HG03432 (cell line): ENCODE results near the gene BCAR3.
A peak's percentile ranks its signal among the peaks of the same experiment; 100 is the strongest.

Experiments
- ATAC-seq: cut with Tn5 transposase; IDR thresholded peaks from one replicate; pipeline ENCODE4 v1.9.1; 2021; ENCODE audit warnings: mild to moderate bottlenecking, moderate library complexity; ENCODE audit not compliant: unreplicated experiment

Gene BCAR3

DNA sequence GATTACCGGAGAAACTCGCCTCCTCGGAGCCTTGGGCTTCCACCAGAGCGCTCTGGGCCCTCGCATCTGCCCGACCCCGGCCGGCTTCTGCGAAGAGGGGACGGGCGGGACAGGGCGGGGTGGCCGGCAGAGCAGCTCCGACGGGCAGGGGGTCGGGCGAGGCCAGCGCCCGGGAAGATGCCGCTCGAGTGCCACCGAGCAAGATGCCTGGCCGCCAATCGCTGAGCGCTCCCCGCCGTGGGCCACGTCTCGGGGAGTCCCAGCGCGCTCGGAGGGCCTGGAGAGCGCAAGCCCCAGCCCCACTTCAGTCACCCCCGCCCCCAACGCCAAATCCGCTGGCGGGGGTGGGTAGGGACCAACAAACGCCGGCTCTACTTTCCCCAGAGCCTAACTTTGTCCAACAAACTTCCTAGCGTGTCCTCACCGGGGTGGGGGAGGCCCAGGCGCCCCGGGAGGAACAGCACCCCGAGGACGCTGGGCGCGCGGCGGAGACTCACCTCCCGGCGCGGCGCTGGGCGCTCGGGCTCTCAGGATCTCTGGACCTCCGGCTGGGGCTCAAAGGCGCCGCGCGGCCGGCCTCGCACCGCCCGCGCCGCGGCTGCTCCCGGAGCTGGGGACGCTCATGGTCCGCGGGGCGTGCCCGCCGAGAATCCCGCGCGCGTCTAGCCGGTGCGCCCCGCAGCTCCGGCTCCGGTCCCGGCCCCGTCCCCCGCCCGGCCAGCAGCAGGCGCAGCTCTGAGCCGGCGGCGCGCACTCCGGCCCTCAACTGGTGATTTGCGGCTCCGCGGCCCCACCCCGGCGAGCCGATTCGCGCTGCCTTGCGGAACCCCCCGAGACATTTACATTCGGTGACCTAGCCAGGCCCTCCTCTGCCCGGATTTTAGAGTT, at the start of gene BCAR3:
Gene BCAR3 (minus strand): TSS at position 737 of the 888 bp plus-strand sequence. CDS start 6,907 bp downstream, outside the sequence.
- peak; percentile 83 for ATAC-seq

DNA sequence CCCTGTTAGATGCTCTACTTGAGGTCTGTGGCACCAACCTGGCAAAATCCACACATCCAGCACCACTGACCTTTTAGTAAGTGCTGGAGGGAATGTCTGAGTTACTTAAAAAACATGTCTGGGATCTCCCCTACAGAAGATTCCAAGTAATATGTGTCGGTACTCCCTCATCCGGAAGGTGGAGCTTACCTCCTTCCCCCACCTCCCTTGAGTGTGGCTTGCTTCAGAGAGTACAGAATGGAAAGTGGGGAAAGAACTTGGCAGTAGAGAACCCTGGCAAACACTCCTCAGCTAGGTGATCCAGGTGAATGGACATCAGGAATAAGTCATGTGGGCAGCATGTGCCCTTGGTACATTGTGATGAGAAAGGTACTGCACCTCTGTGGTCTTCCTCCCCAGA, 49.0 kb upstream of the BCAR3 start:
- no peak for ATAC-seq

DNA sequence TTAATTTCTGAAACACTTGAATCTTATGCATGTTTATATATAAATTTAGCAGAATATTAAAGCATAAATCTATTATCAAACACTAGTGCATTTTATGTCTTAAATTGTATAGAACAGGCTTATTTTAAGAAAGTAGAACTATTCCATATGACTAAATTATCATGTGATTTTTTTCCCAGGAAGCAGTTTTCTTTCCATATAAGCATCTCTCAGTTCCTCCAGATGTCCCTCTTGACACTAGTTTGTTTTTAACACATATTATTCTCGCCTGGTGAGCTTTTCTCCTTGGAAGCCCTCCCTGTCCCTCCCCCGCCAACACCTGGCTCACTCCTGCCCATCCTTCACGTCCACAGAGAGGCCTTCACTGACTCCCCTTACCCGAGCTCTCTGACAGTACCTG, 48.3 kb upstream of the BCAR3 start:
- ATAC-seq = no peak

- no peak for ATAC-seq
These were observed 47.9 kb upstream of the BCAR3 start for GRCh38 chr1:93729502-93729901.

DNA sequence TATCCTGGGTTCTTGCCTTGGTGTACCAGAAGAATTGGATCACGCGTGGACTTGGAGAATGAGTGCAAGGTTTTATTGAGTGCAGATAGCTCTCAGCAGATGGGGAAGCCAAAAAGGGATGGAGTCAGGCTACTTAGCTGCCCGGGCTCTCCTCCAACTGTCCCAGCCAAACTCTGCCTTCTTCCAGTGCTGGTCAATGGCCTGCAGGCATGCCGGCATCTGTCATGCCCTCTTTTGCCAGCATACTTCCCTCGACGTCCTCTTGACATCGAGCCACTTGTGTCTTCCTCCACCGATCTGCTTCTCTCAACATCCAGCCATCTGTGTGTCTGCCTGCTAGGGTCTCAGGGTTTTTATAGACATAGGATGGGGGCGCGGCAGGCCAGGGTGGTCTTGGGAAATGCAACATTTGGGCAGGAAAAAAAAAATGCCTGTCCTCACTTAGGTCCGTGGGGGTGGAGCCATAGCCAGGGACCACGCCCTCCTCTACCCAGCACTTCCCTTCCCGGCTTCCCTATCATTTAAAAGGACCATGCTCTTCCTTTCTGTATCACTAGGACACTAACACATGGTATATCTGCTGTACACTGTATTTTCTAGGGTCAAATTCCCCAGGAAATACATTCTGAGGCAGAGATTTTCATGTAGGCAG, 47.0 kb upstream of the BCAR3 start:
- ATAC-seq = no peak

DNA sequence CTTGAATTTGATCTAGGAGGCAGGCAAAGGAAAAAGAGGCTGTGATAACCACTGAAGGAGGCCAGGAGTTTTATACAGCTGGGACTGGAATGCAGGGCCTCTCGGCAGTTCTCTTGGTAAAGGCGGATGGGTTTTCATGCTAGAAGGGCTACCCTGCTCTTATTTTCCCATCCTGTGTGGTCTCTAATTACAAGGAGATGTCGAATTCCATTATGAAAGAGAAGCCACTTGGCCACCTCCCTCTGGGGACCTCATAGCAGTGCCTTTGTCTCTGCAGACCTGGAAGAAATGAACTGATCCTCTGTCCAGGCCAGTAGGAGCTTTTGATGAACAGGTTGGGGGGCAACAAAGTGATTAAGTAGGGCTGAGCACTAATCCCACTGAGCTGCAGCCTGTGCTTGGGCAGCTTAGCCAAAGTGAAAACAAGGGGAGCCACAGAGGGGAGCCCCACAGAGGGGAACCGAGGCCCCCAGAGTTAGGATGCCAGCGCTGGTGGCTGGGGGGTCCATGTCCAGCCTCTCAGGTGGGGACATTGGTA, 42.2 kb upstream of the BCAR3 start:
- no peak for ATAC-seq

DNA sequence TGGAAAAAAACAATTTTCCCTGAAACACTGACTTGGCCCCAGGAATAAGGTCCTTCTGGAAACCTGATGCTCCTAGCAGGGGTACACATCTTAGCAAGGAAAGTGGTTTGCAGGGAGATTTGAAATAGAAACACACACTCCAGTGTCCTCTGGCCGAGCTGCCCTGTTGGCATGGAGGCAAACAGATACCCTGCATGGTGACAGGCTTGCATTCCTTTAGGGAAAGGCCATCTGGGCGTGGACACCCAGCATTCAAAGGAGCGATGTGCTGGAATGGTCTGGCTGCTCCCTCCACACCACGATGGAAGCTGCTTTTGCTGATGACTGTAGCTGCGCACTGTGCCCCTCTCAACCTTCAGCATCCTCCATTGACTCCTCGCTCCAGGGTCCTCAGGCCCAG, 41.5 kb upstream of the BCAR3 start:
- ATAC-seq = no peak

DNA sequence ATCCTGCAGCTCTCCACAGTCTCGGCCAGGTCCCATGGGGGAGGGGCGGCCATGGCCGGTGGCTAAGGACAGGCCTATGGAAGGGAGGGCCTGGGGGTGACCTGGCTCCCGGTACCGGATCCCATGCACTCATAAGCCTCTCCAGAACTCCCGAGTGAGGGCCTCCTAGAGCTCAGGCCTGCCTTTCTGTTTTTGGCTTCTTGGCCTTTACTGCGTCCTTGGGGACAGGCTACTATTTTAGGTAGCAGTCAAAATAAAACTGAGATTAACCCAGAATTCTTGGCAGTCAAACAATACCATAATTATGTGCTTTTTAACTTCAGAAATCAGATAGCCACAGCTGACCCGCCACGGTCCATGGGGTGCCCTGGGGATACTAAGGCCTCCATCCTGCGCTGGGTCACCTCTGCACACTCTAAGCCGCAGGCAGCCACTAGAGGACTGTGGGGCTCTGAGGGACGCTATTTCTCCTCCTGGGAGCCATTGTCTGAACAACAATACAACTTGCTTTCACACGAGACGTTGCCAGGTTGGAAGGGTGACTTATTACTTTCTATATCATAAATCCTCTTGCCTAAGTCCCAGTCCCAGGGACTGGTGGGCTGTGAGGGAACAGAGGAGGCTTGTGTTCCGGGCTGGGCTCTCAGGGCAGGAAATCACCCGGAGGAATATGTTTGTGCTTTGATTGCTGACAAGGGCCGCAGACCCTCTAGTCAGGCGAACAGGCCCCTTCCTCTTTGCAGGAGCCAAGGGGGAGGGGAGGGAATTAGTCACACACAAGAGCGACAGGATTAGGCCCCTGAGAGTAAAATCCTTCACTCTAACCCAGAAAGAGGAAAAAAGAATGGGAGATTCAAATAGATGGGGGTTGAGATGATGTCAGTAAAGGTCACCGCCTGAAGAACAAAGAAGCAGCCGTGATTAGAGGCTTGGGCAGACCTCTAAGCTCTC, 40.7 kb upstream of the BCAR3 start:
- ATAC-seq = no peak

GRCh38 chr1:93720956-93721626, 39.5 kb upstream of the BCAR3 start:
- no peak for ATAC-seq

GRCh38 chr1:93717640-93718039, 36.0 kb upstream of the BCAR3 start:
- no peak for ATAC-seq

DNA sequence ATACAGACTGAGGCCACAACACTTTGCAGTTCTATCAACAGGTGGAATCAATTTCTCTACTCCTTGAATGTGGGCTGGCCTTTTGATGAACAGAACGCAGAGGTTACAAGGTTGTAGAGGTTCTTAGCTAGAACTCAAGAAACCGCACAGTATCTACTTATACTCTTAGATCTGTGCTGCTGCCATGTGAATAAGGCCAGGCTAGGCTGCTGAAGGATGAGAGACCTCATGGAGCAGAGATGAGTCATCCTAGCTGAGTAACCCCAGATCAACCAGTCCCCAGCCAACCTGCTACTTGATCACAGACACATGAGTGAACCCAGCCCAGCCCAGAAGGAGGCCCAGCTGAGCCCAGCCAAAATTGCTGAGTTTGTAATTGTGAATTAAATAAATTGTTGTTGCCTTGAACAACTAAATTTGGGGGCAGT, 35.3 kb upstream of the BCAR3 start:
- ATAC-seq = no peak

DNA sequence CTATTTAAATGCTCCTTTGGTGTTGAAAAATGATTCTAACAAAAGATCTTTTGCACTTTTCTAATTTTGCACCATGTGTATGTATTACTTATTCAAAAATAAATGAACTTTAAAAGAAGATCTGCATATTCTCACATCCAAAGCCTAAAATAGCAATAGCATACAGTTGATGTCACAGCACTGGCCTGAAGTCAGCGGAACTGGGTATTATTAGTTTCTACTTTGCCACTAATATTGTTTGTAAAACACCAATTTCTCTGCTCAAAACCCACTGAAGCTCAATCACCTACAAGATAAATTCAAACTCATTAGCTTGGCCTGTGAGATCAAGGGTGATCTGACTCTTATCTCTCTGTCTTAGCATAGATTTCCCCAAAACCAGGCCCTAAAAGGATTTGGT, 34.5 kb upstream of the BCAR3 start:
- peak; percentile 23 for ATAC-seq

GRCh38 chr1:93715529-93716126, 34.0 kb upstream of the BCAR3 start:
- ATAC-seq = peak; percentile 70

DNA sequence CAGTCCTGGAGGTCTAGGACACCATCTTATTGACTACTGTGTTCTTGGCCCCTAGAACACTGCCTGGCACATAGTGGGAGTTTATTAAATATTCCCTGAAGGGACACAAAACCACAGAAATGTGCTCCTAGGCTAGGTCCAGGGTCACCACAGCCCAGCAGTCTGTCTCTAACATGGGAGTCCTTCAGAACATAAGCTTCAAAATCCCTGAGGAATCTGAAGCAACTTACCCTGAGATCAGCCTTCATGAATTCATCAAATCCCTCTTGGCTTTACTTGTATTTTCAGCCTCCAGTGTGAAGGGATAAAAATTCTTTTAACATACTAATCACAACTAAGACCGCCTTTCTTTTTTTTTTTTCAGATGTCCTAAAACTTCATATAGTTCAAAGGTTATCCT, 32.7 kb upstream of the BCAR3 start:
- no peak for ATAC-seq

GRCh38 chr1:93713341-93713740, 31.7 kb upstream of the BCAR3 start:
- no peak for ATAC-seq

GRCh38 chr1:93712741-93713140, 31.1 kb upstream of the BCAR3 start:
- ATAC-seq = no peak

GRCh38 chr1:93710499-93711453, 29.1 kb upstream of the BCAR3 start:
- ATAC-seq = no peak

GRCh38 chr1:93708734-93709481, 27.3 kb upstream of the BCAR3 start:
- ATAC-seq = peak; percentile 34
